ENCODE data around the gene SF3B2. TPM values are rescaled to one million over a fixed set of nuclear protein-coding genes. Genes with fewer than 3 reads are reported as not detected.

The SF3B2 gene
- total RNA-seq, 1 experiment from 2014 or later: 237 TPM

DNA sequence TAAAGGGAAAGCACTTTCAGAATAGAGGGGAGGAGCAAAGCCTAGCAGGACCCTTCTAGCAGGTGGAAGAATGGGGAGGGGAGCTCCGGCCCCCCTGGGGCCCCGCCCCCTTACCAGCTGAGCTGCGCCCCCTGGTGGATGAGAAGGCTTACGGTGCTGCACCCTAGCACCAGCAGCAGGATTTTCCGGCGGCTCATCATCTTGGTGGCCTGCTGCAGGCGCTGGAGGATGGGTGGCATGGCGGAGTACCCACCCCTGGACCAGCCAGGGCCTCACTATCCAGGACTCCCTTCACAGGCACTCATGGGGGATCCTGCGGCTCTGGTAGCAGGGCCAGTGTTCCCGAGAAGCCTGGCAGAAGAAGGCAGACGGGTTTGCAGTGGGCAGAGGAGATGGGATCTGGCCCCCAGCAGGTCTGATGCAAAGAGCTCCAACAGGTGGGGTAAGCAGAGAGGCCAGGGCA is 7.0 kb upstream of the SF3B2 start:
- peaks cover 23 to 32% of the 10 kb centered on the region in 2 experiments for H3K4me1 Mint-ChIP-seq
- no peak overlapping the region for H2BK20ac ChIP-seq (ENCODE audit: low read depth, low read length, poor library complexity, severe bottlenecking)
- TF ChIP-seq, protein P1, sequence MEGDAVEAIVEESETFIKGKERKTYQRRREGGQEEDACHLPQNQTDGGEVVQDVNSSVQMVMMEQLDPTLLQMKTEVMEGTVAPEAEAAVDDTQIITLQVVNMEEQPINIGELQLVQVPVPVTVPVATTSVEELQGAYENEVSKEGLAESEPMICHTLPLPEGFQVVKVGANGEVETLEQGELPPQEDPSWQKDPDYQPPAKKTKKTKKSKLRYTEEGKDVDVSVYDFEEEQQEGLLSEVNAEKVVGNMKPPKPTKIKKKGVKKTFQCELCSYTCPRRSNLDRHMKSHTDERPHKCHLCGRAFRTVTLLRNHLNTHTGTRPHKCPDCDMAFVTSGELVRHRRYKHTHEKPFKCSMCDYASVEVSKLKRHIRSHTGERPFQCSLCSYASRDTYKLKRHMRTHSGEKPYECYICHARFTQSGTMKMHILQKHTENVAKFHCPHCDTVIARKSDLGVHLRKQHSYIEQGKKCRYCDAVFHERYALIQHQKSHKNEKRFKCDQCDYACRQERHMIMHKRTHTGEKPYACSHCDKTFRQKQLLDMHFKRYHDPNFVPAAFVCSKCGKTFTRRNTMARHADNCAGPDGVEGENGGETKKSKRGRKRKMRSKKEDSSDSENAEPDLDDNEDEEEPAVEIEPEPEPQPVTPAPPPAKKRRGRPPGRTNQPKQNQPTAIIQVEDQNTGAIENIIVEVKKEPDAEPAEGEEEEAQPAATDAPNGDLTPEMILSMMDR (conservative IDR thresholded peaks at IDR 0.05): peak; percentile 99
- no peak overlapping the region for H2BK120ac ChIP-seq (ENCODE audit: low read depth, low read length, poor library complexity, severe bottlenecking)
- no peak overlapping the region for H3K4me2 ChIP-seq (ENCODE audit: insufficient read depth, insufficient read length, low read length)
- H3K4me1 ChIP-seq (ENCODE audit: insufficient read depth, low read length): 0 out of 2 replicates have a peak, but pooled peaks cover 4% of the 10 kb centered on the region
- peak overlapping the region in 1 of 2 experiments; percentile 50; a peak in 2 of 5 replicates for H3K4me3 Mint-ChIP-seq
- H3K79me1 ChIP-seq (ENCODE audit: insufficient read depth, low read depth, low read length, poor library complexity, severe bottlenecking): no peaks in the 10 kb centered on the region
- H3K4ac ChIP-seq (ENCODE audit: low read depth, low read length): no peak overlapping the region
- no peak overlapping the region for H2BK12ac ChIP-seq (ENCODE audit: insufficient read length, low read depth, low read length)
- H4K8ac ChIP-seq (replicated peaks; ENCODE audit: insufficient read length, low read depth, low read length): no peak overlapping the region
- H2BK5ac ChIP-seq (ENCODE audit: insufficient read length, low read length): no peak overlapping the region
- no peak overlapping the region for H3K56ac ChIP-seq (ENCODE audit: insufficient read length, low read depth, low read length)
- H2AK5ac ChIP-seq (ENCODE audit: insufficient read length, low read length): no peak overlapping the region
- H3K9me3 ChIP-seq (ENCODE audit: control insufficient read depth, low read depth, low read length): no peaks in the 10 kb centered on the region
- H3K27me3 ChIP-seq (ENCODE audit: insufficient read depth, low read length): no peaks in the 10 kb centered on the region
- H2AFZ ChIP-seq (ENCODE audit: low read length): no peak overlapping the region
- WGBS (ENCODE audit: extremely low coverage, insufficient read length, low lambda C conversion rate): no CpG with 5 or more reads among the region's 11 CpGs
- peaks cover 17 to 32% (median 21%) of the 10 kb centered on the region in 3 experiments; a peak in 6 of 7 replicates for H3K36me3 Mint-ChIP-seq (ENCODE audit: insufficient read depth in 1 of 3, low read depth in 3 of 3)
- H4K91ac ChIP-seq (ENCODE audit: insufficient read length, low read depth, low read length): no peak overlapping the region
- peak; percentile 91 for DNase-seq
- H3K9me3 Mint-ChIP-seq: no peaks in the 10 kb centered on the region
- no peak overlapping the region for H3K9ac ChIP-seq (ENCODE audit: extremely low read depth, insufficient read length, low read length)
- H3K27ac ChIP-seq (ENCODE audit: insufficient read length, low read depth, low read length): no peak overlapping the region
- H3K27me3 Mint-ChIP-seq (ENCODE audit: low read depth): no peaks in the 10 kb centered on the region; the same call in 1 of the 2 replicates
- H3K23ac ChIP-seq (ENCODE audit: insufficient read length, low read depth, low read length): no peak overlapping the region
- H2BK15ac ChIP-seq (ENCODE audit: low read depth, low read length): no peak overlapping the region
- no peaks in the 10 kb centered on the region for H3K79me2 ChIP-seq (ENCODE audit: insufficient read depth, low read length)
- H4K5ac ChIP-seq (ENCODE audit: insufficient read length, low read depth, low read length): no peak overlapping the region
- H3K23me2 ChIP-seq (ENCODE audit: insufficient read length, low read depth, low read length, poor library complexity, severe bottlenecking): peaks cover 8% of the 10 kb centered on the region
- no peak overlapping the region; a peak in 2 of 7 replicates for H3K27ac Mint-ChIP-seq
- no peak overlapping the region for H3T11ph ChIP-seq (ENCODE audit: low read length)
- no peak overlapping the region for H3K14ac ChIP-seq (ENCODE audit: insufficient read depth, low read length)
- H3K18ac ChIP-seq (ENCODE audit: insufficient read length, low read depth, low read length): no peak overlapping the region
- peaks cover 3% of the 10 kb centered on the region for H4K20me1 ChIP-seq (ENCODE audit: control insufficient read depth, insufficient read depth, insufficient read length)
